ENCODE results near the gene FPGT.

DNA sequence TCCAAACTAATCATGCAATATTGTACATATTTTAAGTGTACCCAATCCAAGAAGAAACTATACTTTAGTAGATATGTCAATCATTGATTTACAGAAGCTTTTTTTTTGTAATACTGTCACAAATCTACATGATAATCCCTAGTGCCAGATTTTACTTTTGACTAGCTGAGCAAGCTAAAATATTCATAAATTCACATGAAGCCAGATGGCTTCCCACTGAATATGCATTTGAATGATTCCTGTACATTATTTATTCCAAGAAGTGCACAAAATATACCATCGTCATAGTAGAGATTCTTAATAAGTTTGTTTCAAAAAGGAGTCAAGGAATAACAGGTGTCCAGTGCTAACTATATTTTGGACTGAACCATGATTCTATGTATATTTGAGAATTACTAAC is 17.2 kb downstream of the FPGT start:
- TF ChIP-seq, protein P1, sequence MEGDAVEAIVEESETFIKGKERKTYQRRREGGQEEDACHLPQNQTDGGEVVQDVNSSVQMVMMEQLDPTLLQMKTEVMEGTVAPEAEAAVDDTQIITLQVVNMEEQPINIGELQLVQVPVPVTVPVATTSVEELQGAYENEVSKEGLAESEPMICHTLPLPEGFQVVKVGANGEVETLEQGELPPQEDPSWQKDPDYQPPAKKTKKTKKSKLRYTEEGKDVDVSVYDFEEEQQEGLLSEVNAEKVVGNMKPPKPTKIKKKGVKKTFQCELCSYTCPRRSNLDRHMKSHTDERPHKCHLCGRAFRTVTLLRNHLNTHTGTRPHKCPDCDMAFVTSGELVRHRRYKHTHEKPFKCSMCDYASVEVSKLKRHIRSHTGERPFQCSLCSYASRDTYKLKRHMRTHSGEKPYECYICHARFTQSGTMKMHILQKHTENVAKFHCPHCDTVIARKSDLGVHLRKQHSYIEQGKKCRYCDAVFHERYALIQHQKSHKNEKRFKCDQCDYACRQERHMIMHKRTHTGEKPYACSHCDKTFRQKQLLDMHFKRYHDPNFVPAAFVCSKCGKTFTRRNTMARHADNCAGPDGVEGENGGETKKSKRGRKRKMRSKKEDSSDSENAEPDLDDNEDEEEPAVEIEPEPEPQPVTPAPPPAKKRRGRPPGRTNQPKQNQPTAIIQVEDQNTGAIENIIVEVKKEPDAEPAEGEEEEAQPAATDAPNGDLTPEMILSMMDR (conservative IDR thresholded peaks at IDR 0.05 in 1 of 2, IDR thresholded peaks at IDR 0.05 in 1 of 2; ENCODE audit: low read depth in 1 of 2, low read length in 2 of 2): no peak
- TF ChIP-seq EZH2 (IDR thresholded peaks at IDR 0.05; ENCODE audit: low read length, missing control alignments): no peak
